Measurements from ENCODE around the gene BCL11B.

The BCL11B gene

GRCh38 chr14:99236386-99237138 lies 35.4 kb downstream of the BCL11B start:
- no peak for TF ChIP-seq CTCF (IDR thresholded peaks at IDR 0.05)

GRCh38 chr14:99235582-99236320 lies 36.2 kb downstream of the BCL11B start:
- TF ChIP-seq CTCF (IDR thresholded peaks at IDR 0.05) = no peak

- TF ChIP-seq CTCF (IDR thresholded peaks at IDR 0.05) = no peak
These were observed 36.9 kb downstream of the BCL11B start for GRCh38 chr14:99234961-99235571.

GRCh38 chr14:99234355-99234754 lies 37.6 kb downstream of the BCL11B start:
- no peak for TF ChIP-seq CTCF (IDR thresholded peaks at IDR 0.05)

- TF ChIP-seq CTCF (IDR thresholded peaks at IDR 0.05) = no peak
These were observed 38.6 kb downstream of the BCL11B start for GRCh38 chr14:99233222-99234035.

- TF ChIP-seq CTCF (IDR thresholded peaks at IDR 0.05) = no peak
These were observed 39.2 kb downstream of the BCL11B start for GRCh38 chr14:99232714-99233214.

Data from LNCAP (cell line).